GM12874 (cell line): ENCODE data around the gene ENAH.

Experiments
- CTCF ChIP-seq: IDR thresholded peaks from 2 replicates; pipeline ENCODE4 v1.5.1; 2011; ENCODE audit warnings: low read depth, mild to moderate bottlenecking, control low read depth, low read length, moderate library complexity; ENCODE audit not compliant: insufficient read depth

ENAH gene

GRCh38 chr1:225554216-225554812 lies 98.6 kb downstream of the ENAH start:
- TF ChIP-seq CTCF = peak; percentile 21; the same call in 1 of the 2 replicates

GRCh38 chr1:225549821-225550220 lies 103.1 kb downstream of the ENAH start:
- TF ChIP-seq CTCF = no peak

- TF ChIP-seq CTCF = no peak
Measured at GRCh38 chr1:225548140-225548857, 104.6 kb downstream of the ENAH start.

- no peak for TF ChIP-seq CTCF
Measured at GRCh38 chr1:225545649-225546048, 107.3 kb downstream of the ENAH start.

- TF ChIP-seq CTCF = no peak
Measured at GRCh38 chr1:225544924-225545323, 108.0 kb downstream of the ENAH start.

- no peak for TF ChIP-seq CTCF
Measured at GRCh38 chr1:225544263-225544662, 108.7 kb downstream of the ENAH start.

GRCh38 chr1:225543350-225543749 lies 109.6 kb downstream of the ENAH start:
- no peak for TF ChIP-seq CTCF
